H1 (cell line): ENCODE measurements around the gene DDX19B. TPM values are rescaled to one million over a fixed set of nuclear protein-coding genes. Genes with fewer than 3 reads are reported as not detected.
A peak's percentile ranks its signal among the peaks of the same experiment; 100 is the strongest.

ENCODE experiments used
- BCL11A ChIP-seq, 2 experiments: IDR thresholded peaks; one replicate each; pipeline ENCODE4 v1.6.1; 2011; ENCODE audit warnings: low read depth in 2 of 2, low read length in 2 of 2, mild to moderate bottlenecking in 2 of 2
- KDM5A ChIP-seq: fragments of 200-600 bp; IDR thresholded peaks from 2 replicates; pipeline ENCODE4 v1.7.1; 2012; ENCODE audit warnings: mild to moderate bottlenecking, low read length, inconsistent platforms, mixed read lengths
- PHF8 ChIP-seq: fragments of 200-600 bp; sonication (generic); conservative IDR thresholded peaks from 2 replicates; pipeline ENCODE4 v1.7.1; 2012; ENCODE audit warnings: low read depth, mild to moderate bottlenecking, inconsistent platforms, low read length, moderate library complexity
- RBBP5 ChIP-seq: IDR thresholded peaks from 2 replicates; pipeline ENCODE4 v1.7.1; 2012; ENCODE audit warnings: low read depth, mild to moderate bottlenecking, inconsistent platforms, low read length, moderate library complexity, borderline replicate concordance
- polyA plus RNA-seq, 7 experiments: library from polyadenylated mRNA; depleted of rRNA in 3 of 7; stranded (reverse) in 5 of 7; unstranded in 2 of 7; fragments of >200 nt in 5 of 7; fragments of 200-250 nt in 2 of 7; gene quantifications; 1 replicate in 5 of 7; 2 replicates in 1 of 7; 4 replicates in 1 of 7; pipeline versions ENCODE4 v1.2.1 to v1.2.3, GENCODE V29; 2011 to 2013; ENCODE audit warnings: missing spikeins in 2 of 7, mixed read lengths in 2 of 7
- total RNA-seq: library from RNA; stranded (reverse); fragmentation: NEBNext Ultra II Directional; extraction: Animal tissue kit (Norgen Biotek cat#: 25700); gene quantifications from 2 replicates; pipeline ENCODE4 v1.2.1, GENCODE V29; 2021
- TF ChIP-seq, protein P1 (sequence below): fragments of 300-600 bp; sonication (generic); IDR thresholded peaks from 2 replicates; pipeline ENCODE4 v1.7.1; 2012; ENCODE audit warnings: low read length, moderate library complexity, mild to moderate bottlenecking, inconsistent platforms; ENCODE audit not compliant: insufficient replicate concordance
- TF ChIP-seq, protein P2 (sequence below), 3 experiments: IDR thresholded peaks; 1 replicate in 2 of 3; 2 replicates in 1 of 3; pipeline versions ENCODE4 v1.5.1 to v1.6.1; 2011; ENCODE audit warnings: low read length in 3 of 3, mild to moderate bottlenecking in 3 of 3, inconsistent platforms in 2 of 3, low read depth in 1 of 3, moderate library complexity in 1 of 3; ENCODE audit not compliant: insufficient read depth in 1 of 3; ENCODE audit errors: control extremely low read depth in 1 of 3

DDX19B gene
- total and polyA plus RNA-seq, 2 of the 8 experiments (the other 6 are each of a cell fraction or from before 2014, with no cell fraction given): 40.5 to 42.7 TPM

- TF ChIP-seq, protein P1, sequence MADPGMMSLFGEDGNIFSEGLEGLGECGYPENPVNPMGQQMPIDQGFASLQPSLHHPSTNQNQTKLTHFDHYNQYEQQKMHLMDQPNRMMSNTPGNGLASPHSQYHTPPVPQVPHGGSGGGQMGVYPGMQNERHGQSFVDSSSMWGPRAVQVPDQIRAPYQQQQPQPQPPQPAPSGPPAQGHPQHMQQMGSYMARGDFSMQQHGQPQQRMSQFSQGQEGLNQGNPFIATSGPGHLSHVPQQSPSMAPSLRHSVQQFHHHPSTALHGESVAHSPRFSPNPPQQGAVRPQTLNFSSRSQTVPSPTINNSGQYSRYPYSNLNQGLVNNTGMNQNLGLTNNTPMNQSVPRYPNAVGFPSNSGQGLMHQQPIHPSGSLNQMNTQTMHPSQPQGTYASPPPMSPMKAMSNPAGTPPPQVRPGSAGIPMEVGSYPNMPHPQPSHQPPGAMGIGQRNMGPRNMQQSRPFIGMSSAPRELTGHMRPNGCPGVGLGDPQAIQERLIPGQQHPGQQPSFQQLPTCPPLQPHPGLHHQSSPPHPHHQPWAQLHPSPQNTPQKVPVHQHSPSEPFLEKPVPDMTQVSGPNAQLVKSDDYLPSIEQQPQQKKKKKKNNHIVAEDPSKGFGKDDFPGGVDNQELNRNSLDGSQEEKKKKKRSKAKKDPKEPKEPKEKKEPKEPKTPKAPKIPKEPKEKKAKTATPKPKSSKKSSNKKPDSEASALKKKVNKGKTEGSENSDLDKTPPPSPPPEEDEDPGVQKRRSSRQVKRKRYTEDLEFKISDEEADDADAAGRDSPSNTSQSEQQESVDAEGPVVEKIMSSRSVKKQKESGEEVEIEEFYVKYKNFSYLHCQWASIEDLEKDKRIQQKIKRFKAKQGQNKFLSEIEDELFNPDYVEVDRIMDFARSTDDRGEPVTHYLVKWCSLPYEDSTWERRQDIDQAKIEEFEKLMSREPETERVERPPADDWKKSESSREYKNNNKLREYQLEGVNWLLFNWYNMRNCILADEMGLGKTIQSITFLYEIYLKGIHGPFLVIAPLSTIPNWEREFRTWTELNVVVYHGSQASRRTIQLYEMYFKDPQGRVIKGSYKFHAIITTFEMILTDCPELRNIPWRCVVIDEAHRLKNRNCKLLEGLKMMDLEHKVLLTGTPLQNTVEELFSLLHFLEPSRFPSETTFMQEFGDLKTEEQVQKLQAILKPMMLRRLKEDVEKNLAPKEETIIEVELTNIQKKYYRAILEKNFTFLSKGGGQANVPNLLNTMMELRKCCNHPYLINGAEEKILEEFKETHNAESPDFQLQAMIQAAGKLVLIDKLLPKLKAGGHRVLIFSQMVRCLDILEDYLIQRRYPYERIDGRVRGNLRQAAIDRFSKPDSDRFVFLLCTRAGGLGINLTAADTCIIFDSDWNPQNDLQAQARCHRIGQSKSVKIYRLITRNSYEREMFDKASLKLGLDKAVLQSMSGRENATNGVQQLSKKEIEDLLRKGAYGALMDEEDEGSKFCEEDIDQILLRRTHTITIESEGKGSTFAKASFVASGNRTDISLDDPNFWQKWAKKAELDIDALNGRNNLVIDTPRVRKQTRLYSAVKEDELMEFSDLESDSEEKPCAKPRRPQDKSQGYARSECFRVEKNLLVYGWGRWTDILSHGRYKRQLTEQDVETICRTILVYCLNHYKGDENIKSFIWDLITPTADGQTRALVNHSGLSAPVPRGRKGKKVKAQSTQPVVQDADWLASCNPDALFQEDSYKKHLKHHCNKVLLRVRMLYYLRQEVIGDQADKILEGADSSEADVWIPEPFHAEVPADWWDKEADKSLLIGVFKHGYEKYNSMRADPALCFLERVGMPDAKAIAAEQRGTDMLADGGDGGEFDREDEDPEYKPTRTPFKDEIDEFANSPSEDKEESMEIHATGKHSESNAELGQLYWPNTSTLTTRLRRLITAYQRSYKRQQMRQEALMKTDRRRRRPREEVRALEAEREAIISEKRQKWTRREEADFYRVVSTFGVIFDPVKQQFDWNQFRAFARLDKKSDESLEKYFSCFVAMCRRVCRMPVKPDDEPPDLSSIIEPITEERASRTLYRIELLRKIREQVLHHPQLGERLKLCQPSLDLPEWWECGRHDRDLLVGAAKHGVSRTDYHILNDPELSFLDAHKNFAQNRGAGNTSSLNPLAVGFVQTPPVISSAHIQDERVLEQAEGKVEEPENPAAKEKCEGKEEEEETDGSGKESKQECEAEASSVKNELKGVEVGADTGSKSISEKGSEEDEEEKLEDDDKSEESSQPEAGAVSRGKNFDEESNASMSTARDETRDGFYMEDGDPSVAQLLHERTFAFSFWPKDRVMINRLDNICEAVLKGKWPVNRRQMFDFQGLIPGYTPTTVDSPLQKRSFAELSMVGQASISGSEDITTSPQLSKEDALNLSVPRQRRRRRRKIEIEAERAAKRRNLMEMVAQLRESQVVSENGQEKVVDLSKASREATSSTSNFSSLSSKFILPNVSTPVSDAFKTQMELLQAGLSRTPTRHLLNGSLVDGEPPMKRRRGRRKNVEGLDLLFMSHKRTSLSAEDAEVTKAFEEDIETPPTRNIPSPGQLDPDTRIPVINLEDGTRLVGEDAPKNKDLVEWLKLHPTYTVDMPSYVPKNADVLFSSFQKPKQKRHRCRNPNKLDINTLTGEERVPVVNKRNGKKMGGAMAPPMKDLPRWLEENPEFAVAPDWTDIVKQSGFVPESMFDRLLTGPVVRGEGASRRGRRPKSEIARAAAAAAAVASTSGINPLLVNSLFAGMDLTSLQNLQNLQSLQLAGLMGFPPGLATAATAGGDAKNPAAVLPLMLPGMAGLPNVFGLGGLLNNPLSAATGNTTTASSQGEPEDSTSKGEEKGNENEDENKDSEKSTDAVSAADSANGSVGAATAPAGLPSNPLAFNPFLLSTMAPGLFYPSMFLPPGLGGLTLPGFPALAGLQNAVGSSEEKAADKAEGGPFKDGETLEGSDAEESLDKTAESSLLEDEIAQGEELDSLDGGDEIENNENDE: no peak
- TF ChIP-seq BCL11A (IDR thresholded peaks at IDR 0.05; ENCODE audit: low read depth in 2 of 2, low read length in 2 of 2): no peak
- TF ChIP-seq, protein P2, sequence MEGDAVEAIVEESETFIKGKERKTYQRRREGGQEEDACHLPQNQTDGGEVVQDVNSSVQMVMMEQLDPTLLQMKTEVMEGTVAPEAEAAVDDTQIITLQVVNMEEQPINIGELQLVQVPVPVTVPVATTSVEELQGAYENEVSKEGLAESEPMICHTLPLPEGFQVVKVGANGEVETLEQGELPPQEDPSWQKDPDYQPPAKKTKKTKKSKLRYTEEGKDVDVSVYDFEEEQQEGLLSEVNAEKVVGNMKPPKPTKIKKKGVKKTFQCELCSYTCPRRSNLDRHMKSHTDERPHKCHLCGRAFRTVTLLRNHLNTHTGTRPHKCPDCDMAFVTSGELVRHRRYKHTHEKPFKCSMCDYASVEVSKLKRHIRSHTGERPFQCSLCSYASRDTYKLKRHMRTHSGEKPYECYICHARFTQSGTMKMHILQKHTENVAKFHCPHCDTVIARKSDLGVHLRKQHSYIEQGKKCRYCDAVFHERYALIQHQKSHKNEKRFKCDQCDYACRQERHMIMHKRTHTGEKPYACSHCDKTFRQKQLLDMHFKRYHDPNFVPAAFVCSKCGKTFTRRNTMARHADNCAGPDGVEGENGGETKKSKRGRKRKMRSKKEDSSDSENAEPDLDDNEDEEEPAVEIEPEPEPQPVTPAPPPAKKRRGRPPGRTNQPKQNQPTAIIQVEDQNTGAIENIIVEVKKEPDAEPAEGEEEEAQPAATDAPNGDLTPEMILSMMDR (IDR thresholded peaks at IDR 0.05; ENCODE audit: control extremely low read depth in 1 of 3, insufficient read depth in 1 of 3, low read depth in 1 of 3, low read length in 3 of 3): no peak
- TF ChIP-seq KDM5A: no peak
- peak; percentile 96 for TF ChIP-seq PHF8
- no peak for TF ChIP-seq RBBP5
Observed at GRCh38 chr16:70289229-70290094, 9.5 kb upstream of the DDX19B start, which contains the start of gene AARS1 (continued).
